ENCODE data around the gene PCDHB1.

PCDHB1 gene, protein sequence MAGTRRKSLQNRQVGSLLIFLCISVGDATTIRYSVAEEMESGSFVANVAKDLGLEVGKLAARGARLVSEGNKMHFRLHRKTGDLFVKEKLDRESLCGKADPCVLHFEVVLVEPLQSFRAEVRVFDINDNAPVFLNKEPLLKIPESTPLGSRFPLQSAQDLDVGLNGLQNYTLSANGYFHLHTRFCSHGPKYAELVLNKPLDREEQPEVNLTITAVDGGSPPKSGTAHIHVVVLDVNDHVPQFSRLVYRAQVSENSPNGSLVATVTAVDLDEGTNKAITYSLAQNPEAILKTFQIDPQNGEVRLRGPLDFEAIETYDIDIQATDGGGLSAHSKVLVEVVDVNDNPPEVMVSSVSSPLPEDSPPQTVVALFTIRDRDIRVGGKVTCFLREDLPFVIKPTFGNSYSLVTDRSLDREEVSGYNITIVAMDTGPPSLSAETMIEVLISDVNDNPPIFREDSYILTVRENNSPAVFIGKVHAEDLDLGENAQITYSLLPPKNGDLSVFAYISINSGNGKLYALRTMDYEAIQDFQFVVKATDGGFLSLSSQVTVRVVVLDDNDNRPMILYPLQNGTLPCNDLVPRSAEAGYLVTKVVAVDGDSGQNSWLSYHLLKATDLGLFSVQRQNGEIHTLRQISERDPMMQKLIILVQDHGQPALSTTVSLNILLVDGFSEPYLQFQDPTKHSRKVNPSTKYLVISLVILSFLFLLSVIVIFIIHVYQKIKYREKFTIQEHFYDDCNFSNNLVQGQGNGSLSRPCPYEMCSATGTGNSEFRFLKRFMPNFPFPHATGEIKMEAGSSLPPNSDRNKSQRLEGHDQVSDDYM

DNA sequence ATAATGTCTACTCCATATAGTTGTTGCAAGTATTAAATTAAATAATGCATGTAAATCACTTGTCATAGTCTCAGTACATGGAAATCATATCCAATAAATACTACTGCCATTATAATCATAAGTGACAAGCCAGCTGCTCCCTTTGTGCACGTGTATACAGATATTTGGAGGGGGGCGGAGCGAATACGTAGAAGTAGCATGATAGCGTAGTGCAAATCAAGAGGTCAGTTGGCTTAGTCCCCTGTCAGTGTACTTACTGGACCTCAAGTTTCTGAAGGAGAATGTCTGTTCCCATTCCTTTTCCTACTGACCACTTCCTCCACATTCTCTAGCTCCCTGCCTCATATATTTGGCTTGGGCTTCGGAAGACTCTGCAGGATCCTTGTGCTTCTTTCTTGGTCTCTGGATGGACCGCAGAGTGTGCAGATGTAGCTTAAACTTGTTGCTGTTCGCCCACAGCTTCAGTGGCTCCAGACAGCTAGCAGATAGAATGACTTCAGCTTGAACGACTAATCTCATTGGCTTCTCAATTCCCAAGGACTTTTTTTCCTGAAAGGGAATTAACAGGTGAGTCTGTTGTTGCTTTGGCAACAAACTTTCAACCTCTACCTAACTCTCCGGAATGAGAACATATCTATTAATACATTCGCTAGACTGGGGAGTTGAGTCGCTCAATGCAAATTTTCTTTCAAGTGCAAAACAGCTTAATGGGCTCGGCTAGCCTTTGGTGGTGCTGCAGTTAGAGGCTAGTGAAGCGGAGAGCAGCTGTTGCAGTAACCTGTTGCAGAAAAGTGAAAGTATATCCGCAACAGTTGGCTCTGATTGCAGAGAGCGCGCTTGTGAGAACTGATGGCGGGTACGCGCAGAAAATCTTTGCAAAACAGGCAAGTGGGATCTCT lies at the start of gene PCDHB1:
Gene PCDHB1 (plus strand): TSS at position 753 of the 899 bp plus-strand sequence. CDS start 97 bp downstream, at position 850.
- peak within 1 kb of the TSS; percentile 15 to 18 for H3K4me3 ChIP-seq (replicated peaks in 1 of 2; ENCODE audit: low read depth in 2 of 2, low read length in 2 of 2)
- TF ChIP-seq, protein P1, sequence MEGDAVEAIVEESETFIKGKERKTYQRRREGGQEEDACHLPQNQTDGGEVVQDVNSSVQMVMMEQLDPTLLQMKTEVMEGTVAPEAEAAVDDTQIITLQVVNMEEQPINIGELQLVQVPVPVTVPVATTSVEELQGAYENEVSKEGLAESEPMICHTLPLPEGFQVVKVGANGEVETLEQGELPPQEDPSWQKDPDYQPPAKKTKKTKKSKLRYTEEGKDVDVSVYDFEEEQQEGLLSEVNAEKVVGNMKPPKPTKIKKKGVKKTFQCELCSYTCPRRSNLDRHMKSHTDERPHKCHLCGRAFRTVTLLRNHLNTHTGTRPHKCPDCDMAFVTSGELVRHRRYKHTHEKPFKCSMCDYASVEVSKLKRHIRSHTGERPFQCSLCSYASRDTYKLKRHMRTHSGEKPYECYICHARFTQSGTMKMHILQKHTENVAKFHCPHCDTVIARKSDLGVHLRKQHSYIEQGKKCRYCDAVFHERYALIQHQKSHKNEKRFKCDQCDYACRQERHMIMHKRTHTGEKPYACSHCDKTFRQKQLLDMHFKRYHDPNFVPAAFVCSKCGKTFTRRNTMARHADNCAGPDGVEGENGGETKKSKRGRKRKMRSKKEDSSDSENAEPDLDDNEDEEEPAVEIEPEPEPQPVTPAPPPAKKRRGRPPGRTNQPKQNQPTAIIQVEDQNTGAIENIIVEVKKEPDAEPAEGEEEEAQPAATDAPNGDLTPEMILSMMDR (IDR thresholded peaks at IDR 0.05; ENCODE audit: low read depth, low read length), result no peak
- no peak for DNase-seq (ENCODE audit: low read depth in 2 of 2)

DNA sequence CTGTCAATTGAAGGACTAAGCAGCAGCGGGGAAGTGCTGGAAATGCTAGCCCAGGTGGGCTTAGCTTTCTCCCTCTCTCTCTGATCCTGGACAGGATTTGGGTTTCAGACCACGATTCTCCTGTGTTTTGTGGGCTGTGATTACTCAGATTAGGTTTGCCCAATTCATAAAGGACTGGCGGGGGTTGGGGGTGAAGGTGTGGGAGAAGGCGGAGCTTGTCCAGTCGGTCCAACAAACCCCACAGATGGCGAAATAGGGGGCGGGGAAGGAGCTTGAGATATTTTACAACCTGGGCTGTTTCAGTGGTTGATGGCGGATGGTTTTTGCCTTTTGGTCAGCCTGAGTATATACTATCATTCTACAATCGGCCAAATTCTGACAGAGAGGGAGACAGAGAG lies 49.7 kb upstream of the PCDHB1 start:
- no peak for DNase-seq (ENCODE audit: low read depth in 2 of 2)
- peak overlapping the region in 1 of 2 donors; percentile 34 for H3K4me3 ChIP-seq (replicated peaks in 1 of 2; ENCODE audit: low read depth in 2 of 2, low read length in 2 of 2)
- TF ChIP-seq, protein P1 (IDR thresholded peaks at IDR 0.05; ENCODE audit: low read depth, low read length), result no peak

DNA sequence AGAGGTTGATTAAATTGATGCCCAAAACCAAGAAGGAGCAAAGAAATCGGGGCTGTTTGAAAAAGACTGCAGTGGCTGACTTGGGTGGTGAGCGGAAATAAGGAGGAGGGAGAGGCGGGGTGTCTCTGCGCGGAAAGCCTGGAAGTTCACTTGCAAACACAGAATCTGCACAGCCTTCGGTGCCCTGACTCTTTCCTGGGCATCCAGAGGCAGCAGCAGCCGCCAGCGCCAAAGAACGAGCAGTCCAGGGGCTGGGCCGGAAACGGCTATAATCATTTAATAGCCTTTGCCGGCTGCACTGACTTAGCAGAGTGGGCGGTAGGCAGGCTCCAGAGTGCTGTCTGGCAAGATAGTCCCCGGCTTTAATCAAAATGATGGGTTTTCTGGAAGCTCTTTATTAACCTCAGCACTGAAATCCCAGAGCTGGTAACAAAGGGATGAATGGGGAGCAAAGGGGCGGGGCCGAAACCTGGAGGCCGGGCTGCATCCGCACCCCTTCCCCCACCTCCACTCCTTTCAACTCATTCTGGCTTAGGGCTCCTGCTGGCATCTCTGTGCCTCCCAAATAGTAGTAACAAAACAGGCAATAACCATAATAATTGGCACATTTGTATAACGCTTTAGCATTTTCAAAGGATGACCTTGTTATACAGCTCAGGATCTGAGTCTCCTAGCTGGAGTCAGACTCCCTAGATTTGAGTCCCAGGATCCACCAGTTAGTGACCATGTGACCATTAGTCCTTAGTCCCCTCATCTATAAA lies 49.1 kb upstream of the PCDHB1 start:
- TF ChIP-seq, protein P1 (IDR thresholded peaks at IDR 0.05; ENCODE audit: low read depth, low read length), result no peak
- no peak for DNase-seq (ENCODE audit: low read depth in 2 of 2)
- H3K4me3 ChIP-seq (replicated peaks in 1 of 2; ENCODE audit: low read depth in 2 of 2, low read length in 2 of 2), result peak overlapping the region in 1 of 2 donors; percentile 34

DNA sequence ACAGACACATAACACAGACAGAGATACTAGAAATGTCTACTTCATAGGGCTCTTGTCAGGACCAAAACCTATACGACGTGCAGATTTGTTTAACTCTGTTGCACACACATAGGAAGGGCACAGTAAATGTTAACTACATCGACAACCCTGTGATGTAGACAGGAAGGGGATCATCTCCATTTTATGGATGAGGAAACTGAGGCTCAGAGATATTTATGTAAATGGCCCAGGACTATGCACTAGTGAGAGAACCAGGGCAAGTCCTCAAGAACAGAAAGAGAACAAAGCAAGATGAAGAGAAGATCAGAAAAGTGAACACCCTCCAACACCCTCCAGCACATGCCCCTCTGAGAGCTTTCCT lies 48.6 kb upstream of the PCDHB1 start:
- TF ChIP-seq, protein P1 (IDR thresholded peaks at IDR 0.05; ENCODE audit: low read depth, low read length), result no peak

DNA sequence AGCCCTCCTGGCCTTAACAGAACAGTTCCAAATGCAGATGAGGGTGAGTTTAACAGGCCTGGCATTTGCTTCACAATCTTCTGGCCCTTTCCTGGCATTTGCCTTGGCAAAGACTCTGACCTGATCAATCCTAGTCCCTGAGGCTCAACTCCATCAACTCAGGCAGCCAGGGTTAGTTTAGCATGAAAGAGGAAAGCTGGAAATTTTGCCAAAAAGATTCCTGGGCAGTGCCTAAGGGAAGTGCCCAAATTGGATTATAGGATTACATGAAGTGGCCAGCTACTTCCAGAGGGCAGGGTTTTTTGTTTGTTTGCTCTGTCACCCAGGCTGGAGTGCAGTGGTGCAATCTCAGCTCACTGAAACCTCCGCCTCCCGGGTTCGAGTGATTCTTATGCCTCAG lies 48.1 kb upstream of the PCDHB1 start:
- no peak for DNase-seq (ENCODE audit: low read depth in 2 of 2)
- TF ChIP-seq, protein P1 (IDR thresholded peaks at IDR 0.05; ENCODE audit: low read depth, low read length), result no peak
- H3K4me3 ChIP-seq (replicated peaks in 1 of 2; ENCODE audit: low read depth in 2 of 2, low read length in 2 of 2), result no peak overlapping the region

More for the DNA sequence above, 48.6 kb upstream of the PCDHB1 start:
- no peak overlapping the region for H3K4me3 ChIP-seq (replicated peaks in 1 of 2; ENCODE audit: low read depth in 2 of 2, low read length in 2 of 2)
- no peak for DNase-seq (ENCODE audit: low read depth in 2 of 2)

Measured in cardiac fibroblast (primary cell).